Ascending aorta (tissue), 2 donors: Measurements from ENCODE around the gene CFAP43. TPM values are rescaled to one million over a fixed set of nuclear protein-coding genes. Genes with fewer than 3 reads are reported as not detected.
A peak's percentile ranks its signal among the peaks of the same experiment; 100 is the strongest.

Experiments used
- DNase-seq, 2 donors: peaks; one replicate each; pipeline ENCODE4 v3.0.0-alpha.2; 2019; ENCODE audit warnings: low spot score in 2 of 2
- H3K27ac ChIP-seq, 2 donors: fragments of 200-600 bp; sonication (generic); one replicate each; pipeline ENCODE4 v1.5.1; 2016 to 2017; ENCODE audit warnings: mild to moderate bottlenecking in 1 of 2
- H3K27me3 ChIP-seq: fragments of 200-600 bp; sonication (generic); one replicate; pipeline ENCODE4 v1.5.1; 2017
- H3K36me3 ChIP-seq, 2 donors: fragments of 200-600 bp; sonication (generic); one replicate each; pipeline ENCODE4 v1.5.1; 2016
- H3K4me1 ChIP-seq, 2 donors: fragments of 200-600 bp; sonication (generic); one replicate each; pipeline ENCODE4 v1.5.1; 2016 to 2017; ENCODE audit warnings: mild to moderate bottlenecking in 1 of 2
- H3K4me3 ChIP-seq, 2 donors: fragments of 200-600 bp; sonication (generic); one replicate each; pipeline ENCODE4 v1.5.1; 2016 to 2017; ENCODE audit warnings: mild to moderate bottlenecking in 1 of 2
- H3K9me3 ChIP-seq, 2 donors: fragments of 200-600 bp; sonication (generic); one replicate each; pipeline ENCODE4 v1.5.1; 2016
- CTCF ChIP-seq, 3 experiments: fragments of 200-600 bp in 2 of 3; fragments of 450-650 bp in 1 of 3; sonication (generic) in 2 of 3; IDR thresholded peaks; one replicate each; pipeline ENCODE4 v1.5.1; 2016 to 2019; ENCODE audit warnings: antibody characterized with exemption in 3 of 3, mild to moderate bottlenecking in 1 of 3, moderate library complexity in 1 of 3
- intact Hi-C: fragments of 100-400 bp; cut with DNase I; formaldehyde crosslinking; loops from one replicate; pipeline ENCODE4 v1.15.1; 2023
- total RNA-seq: library from RNA; depleted of rRNA; stranded (reverse); fragments of >200 nt; gene quantifications from one replicate; pipeline ENCODE4 v1.1.0, GENCODE V29; 2016

CFAP43 gene
- total RNA-seq, 1 donor from 2014 or later = 0.96 TPM

GRCh38 chr10:104084482-104085142 is 147.6 kb downstream of the CFAP43 start:
- no peak for DNase-seq
- intact Hi-C loops = no loop called here
- Histone ChIP-seq H3K4me1 (no peaks in the 10 kb centered on the region), H3K27ac (no peak overlapping the region), H3K27me3 (no peaks in the 10 kb centered on the region), H3K9me3 (no peaks in the 10 kb centered on the region), H3K4me3 (no peak overlapping the region), H3K36me3 (no peaks in the 10 kb centered on the region)
- no peak for TF ChIP-seq CTCF (IDR thresholded peaks at IDR 0.05)

- Histone ChIP-seq H3K27ac (no peak overlapping the region), H3K27me3 (no peaks in the 10 kb centered on the region), H3K36me3 (no peaks in the 10 kb centered on the region), H3K4me1 (no peaks in the 10 kb centered on the region), H3K4me3 (no peak overlapping the region), H3K9me3 (no peaks in the 10 kb centered on the region)
- intact Hi-C loops = no loop called here
- TF ChIP-seq CTCF (IDR thresholded peaks at IDR 0.05) = no peak
- no peak for DNase-seq
Measured at GRCh38 chr10:104081998-104082397, 150.2 kb downstream of the CFAP43 start.

- DNase-seq = no peak
- Histone ChIP-seq H3K9me3 (no peaks in the 10 kb centered on the region), H3K27me3 (no peaks in the 10 kb centered on the region), H3K4me3 (no peak overlapping the region), H3K27ac (no peak overlapping the region), H3K36me3 (no peaks in the 10 kb centered on the region), H3K4me1 (no peaks in the 10 kb centered on the region)
- intact Hi-C loops = no loop called here
- TF ChIP-seq CTCF (IDR thresholded peaks at IDR 0.05) = peak in 1 of 3 experiments; percentile 18
Measured at GRCh38 chr10:104080762-104081161, 151.4 kb downstream of the CFAP43 start.

Other genes with a start within 250 kb of the CFAP43 start
- 0.64 TPM for gene COL17A1, start 146.5 kb downstream of the CFAP43 start, total RNA-seq
- gene SFR1, start 110.2 kb downstream of the CFAP43 start, total RNA-seq = 0.32 TPM
- gene GSTO1, start 22.5 kb upstream of the CFAP43 start, total RNA-seq = 62.2 TPM
- gene GSTO2, start 36.8 kb upstream of the CFAP43 start, total RNA-seq = not detected
- 51.0 TPM for gene ITPRIP, start 106.1 kb upstream of the CFAP43 start, total RNA-seq
- not detected for gene CFAP58, start 121.5 kb upstream of the CFAP43 start, total RNA-seq